SU-DHL-6 (cell line): ENCODE results near the gene SUV39H1.

Experiments used
- H2AFZ ChIP-seq: fragments of 200-600 bp; sonication (generic); 2 replicates; pipeline ENCODE4 v1.6.1; 2014; ENCODE audit warnings: low read depth, mild to moderate bottlenecking, moderate library complexity, mixed read lengths, antibody characterized with exemption, low read length; ENCODE audit not compliant: severe bottlenecking
- H3F3A ChIP-seq: fragments of 200-600 bp; shearing (Covaris generic); 2 replicates; pipeline ENCODE4 v1.6.0; 2016; ENCODE audit warnings: antibody characterized with exemption, mild to moderate bottlenecking; ENCODE audit not compliant: insufficient read depth
- H3K27ac ChIP-seq: fragments of 200-600 bp; sonication (generic); 2 replicates; pipeline ENCODE4 v1.5.1; 2016; ENCODE audit warnings: low read depth, mild to moderate bottlenecking, low read length, moderate library complexity, mixed read lengths
- H3K27me3 ChIP-seq: fragments of 200-600 bp; sonication (generic), shearing (Covaris generic); 2 replicates; pipeline ENCODE4 v1.6.0; 2014; ENCODE audit warnings: mild to moderate bottlenecking, low read length
- H3K36me3 ChIP-seq: fragments of 200-600 bp; sonication (generic); 2 replicates; pipeline ENCODE4 v1.6.1; 2014; ENCODE audit warnings: mild to moderate bottlenecking, low read length, mixed read lengths
- H3K4me2 ChIP-seq: fragments of 300-600, 200-600 bp; shearing (Covaris generic), sonication (generic); 2 replicates; pipeline ENCODE4 v1.6.0; 2014; ENCODE audit warnings: low read length, low read depth, mild to moderate bottlenecking; ENCODE audit not compliant: poor library complexity, severe bottlenecking
- H3K4me3 ChIP-seq: fragments of 200-600 bp; sonication (generic); 2 replicates; pipeline ENCODE4 v1.5.1; 2014; ENCODE audit warnings: antibody characterized with exemption, low read length, mild to moderate bottlenecking, mixed read lengths; ENCODE audit not compliant: insufficient read depth, poor library complexity, severe bottlenecking
- H3K79me2 ChIP-seq: fragments of 200-600 bp; sonication (generic); 2 replicates; pipeline ENCODE4 v1.6.1; 2014; ENCODE audit warnings: mild to moderate bottlenecking, low read length, moderate library complexity; ENCODE audit not compliant: insufficient read depth
- H3K9ac ChIP-seq: fragments of 200-600 bp; sonication (generic); 2 replicates; pipeline ENCODE4 v1.7.0; 2014; ENCODE audit warnings: mild to moderate bottlenecking, low read length
- H3K9me2 ChIP-seq: fragments of 200-600 bp; sonication (generic); replicated peaks from 2 replicates; pipeline ENCODE4 v1.6.1; 2014; ENCODE audit warnings: low read length; ENCODE audit not compliant: insufficient read depth
- H3K9me3 ChIP-seq: fragments of 200-600 bp; sonication (generic); 2 replicates; pipeline ENCODE4 v1.6.1; 2014; ENCODE audit warnings: low read length, mixed read lengths; ENCODE audit not compliant: insufficient read depth
- H4K20me1 ChIP-seq: fragments of 200-600 bp; sonication (generic); 2 replicates; pipeline ENCODE4 v1.6.1; 2014; ENCODE audit warnings: low read depth, mild to moderate bottlenecking, antibody characterized with exemption, low read length, moderate library complexity, mixed read lengths
- EZH2phosphoT487 ChIP-seq: fragments of 200-600 bp; sonication (generic), shearing (Covaris generic); conservative IDR thresholded peaks from 2 replicates; pipeline ENCODE4 v1.6.1; 2018; ENCODE audit warnings: mild to moderate bottlenecking, antibody characterized with exemption, low read length, moderate library complexity, mixed read lengths
- TF ChIP-seq, protein P1 (sequence below): fragments of 200-600 bp; sonication (generic); IDR thresholded peaks from one replicate; pipeline ENCODE4 v1.5.1; 2017; ENCODE audit warnings: antibody characterized with exemption, mild to moderate bottlenecking, low read length, moderate library complexity; ENCODE audit not compliant: insufficient read depth, poor library complexity, severe bottlenecking

Gene SUV39H1

DNA sequence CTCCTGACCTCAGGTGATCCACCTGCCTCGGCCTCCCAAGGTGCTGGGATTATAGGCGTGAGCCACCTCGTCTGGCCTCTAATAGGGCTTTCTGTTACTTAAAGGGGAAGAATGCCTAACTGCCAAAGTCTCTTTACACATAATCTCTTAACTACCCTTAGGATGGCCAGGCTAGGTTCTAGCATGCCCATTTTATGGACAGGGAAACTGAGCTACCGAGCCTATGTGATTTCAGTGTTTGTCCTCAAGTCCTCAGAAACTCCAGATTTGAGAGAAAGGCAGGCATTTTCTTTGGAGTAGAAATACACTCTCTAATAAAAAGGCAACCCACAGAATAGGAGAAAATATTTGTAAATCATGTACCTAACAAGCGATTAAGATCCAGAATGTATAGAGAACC, 52.6 kb downstream of the SUV39H1 start:
- no peak overlapping the region for H3K27ac ChIP-seq
- H3F3A ChIP-seq = no peaks in the 10 kb centered on the region
- H2AFZ ChIP-seq = no peak overlapping the region
- no peak overlapping the region for H3K9ac ChIP-seq
- H4K20me1 ChIP-seq = no peaks in the 10 kb centered on the region
- H3K36me3 ChIP-seq = no peaks in the 10 kb centered on the region
- H3K9me3 ChIP-seq = no peaks in the 10 kb centered on the region
- H3K9me2 ChIP-seq = no peaks in the 10 kb centered on the region
- H3K4me2 ChIP-seq = no peak overlapping the region
- no peaks in the 10 kb centered on the region for H3K27me3 ChIP-seq
- no peaks in the 10 kb centered on the region for H3K79me2 ChIP-seq
- no peak overlapping the region for H3K4me3 ChIP-seq
- TF ChIP-seq, protein P1, sequence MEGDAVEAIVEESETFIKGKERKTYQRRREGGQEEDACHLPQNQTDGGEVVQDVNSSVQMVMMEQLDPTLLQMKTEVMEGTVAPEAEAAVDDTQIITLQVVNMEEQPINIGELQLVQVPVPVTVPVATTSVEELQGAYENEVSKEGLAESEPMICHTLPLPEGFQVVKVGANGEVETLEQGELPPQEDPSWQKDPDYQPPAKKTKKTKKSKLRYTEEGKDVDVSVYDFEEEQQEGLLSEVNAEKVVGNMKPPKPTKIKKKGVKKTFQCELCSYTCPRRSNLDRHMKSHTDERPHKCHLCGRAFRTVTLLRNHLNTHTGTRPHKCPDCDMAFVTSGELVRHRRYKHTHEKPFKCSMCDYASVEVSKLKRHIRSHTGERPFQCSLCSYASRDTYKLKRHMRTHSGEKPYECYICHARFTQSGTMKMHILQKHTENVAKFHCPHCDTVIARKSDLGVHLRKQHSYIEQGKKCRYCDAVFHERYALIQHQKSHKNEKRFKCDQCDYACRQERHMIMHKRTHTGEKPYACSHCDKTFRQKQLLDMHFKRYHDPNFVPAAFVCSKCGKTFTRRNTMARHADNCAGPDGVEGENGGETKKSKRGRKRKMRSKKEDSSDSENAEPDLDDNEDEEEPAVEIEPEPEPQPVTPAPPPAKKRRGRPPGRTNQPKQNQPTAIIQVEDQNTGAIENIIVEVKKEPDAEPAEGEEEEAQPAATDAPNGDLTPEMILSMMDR = no peak
- no peak for TF ChIP-seq EZH2phosphoT487

DNA sequence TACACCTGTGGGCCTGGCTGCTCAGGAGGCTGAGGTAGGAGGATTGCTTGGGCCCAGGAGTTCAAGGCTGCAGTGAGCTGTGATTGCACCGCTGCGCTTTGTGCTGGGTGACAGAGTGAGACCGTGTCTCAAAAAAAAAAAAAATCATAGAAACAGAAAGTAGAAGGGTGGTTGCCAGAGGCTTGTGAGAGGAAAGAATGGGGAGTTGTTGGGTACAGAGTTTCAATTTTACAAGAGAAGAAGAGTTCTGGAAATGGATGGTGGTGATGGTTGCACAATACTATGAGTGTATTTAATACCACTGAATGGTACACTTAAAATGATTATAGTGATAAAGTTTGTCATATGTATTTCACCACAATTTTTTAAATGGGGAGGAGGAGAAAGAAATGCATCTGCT, 54.8 kb downstream of the SUV39H1 start:
- H3K79me2 ChIP-seq = no peaks in the 10 kb centered on the region
- no peaks in the 10 kb centered on the region for H3K36me3 ChIP-seq
- no peak overlapping the region for H3K4me2 ChIP-seq
- no peaks in the 10 kb centered on the region for H3K27me3 ChIP-seq
- H4K20me1 ChIP-seq = no peaks in the 10 kb centered on the region
- H2AFZ ChIP-seq = no peak overlapping the region
- H3K27ac ChIP-seq = no peak overlapping the region
- no peak overlapping the region for H3K9ac ChIP-seq
- no peaks in the 10 kb centered on the region for H3F3A ChIP-seq
- no peak overlapping the region for H3K4me3 ChIP-seq
- H3K9me3 ChIP-seq = no peaks in the 10 kb centered on the region
- no peaks in the 10 kb centered on the region for H3K9me2 ChIP-seq
- TF ChIP-seq EZH2phosphoT487 = no peak
- TF ChIP-seq, protein P1 = no peak

DNA sequence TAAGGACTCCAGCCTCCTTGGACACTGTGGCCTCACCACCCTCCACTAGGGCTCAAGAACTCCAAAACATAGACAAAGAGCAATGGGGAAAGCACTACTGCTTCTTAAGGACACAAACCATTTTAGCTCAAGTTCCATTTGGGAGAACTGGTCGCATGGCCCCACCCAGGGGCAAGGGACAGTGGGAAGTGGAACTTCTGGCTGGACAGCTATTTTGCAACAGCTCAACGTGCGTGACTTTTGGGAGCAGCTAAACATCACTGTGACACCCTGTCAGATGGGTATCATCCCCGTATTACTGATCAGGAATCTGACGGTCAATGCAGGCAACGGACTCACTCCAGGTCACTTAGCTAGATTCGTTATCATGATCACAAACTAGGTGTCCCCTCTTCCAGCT, 56.0 kb downstream of the SUV39H1 start:
- Histone ChIP-seq H3K79me2 (no peaks in the 10 kb centered on the region), H3K27me3 (no peaks in the 10 kb centered on the region), H3K36me3 (no peaks in the 10 kb centered on the region), H3K4me3 (no peak overlapping the region), H3F3A (no peaks in the 10 kb centered on the region), H3K4me2 (no peak overlapping the region), H2AFZ (no peak overlapping the region), H4K20me1 (no peaks in the 10 kb centered on the region), H3K27ac (no peak overlapping the region), H3K9ac (no peak overlapping the region), H3K9me3 (no peaks in the 10 kb centered on the region), H3K9me2 (no peaks in the 10 kb centered on the region)
- TF ChIP-seq, protein P1 = no peak
- TF ChIP-seq EZH2phosphoT487 = no peak
